ENCODE results near the gene PGBD2.
"Not testable (repeated sequence)": the region's sequence is repeated elsewhere in the genome, so short reads cannot be mapped to it uniquely, and the experiment has no call there.

PGBD2 gene

DNA sequence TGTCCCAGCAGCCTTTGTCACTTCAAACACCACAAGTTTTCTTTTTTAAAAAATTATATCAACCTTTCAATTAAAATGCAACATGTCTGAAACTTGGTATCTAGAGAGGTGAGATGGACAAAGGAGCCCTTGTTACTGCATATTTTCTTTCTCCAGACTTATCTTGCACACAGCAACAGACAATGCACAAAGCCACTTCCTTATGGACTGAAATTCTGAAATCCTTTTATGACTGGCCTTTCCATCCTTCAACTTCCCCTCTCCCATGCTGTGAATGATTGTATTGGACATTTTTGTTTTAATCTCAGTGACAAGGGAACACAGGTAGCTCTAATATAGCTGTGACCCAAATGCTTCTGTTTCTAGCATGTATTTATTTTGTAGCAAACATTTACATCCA, 22.1 kb downstream of the PGBD2 start:
- not testable (repeated sequence) for DNase-seq

DNA sequence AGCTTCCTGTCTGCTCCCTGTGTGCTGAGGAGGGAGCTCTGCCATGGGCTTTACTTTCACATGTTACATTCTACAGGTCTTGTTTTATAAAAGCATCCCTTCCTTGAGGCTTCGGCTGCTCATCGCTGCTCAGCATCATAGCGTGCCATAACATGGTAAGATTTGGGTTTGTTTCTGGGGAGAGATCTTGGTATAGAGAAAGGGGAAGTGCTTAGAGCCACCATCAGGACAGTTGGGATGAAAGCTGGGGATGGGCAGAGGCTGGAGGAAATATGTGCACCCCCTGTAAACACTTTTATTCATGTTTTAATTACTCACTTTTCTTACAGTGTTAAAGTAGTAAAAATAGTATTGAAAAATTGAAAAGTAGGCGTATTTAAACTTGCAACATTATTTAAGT, 24.0 kb downstream of the PGBD2 start:
- DNase-seq = not testable (repeated sequence)

DNA sequence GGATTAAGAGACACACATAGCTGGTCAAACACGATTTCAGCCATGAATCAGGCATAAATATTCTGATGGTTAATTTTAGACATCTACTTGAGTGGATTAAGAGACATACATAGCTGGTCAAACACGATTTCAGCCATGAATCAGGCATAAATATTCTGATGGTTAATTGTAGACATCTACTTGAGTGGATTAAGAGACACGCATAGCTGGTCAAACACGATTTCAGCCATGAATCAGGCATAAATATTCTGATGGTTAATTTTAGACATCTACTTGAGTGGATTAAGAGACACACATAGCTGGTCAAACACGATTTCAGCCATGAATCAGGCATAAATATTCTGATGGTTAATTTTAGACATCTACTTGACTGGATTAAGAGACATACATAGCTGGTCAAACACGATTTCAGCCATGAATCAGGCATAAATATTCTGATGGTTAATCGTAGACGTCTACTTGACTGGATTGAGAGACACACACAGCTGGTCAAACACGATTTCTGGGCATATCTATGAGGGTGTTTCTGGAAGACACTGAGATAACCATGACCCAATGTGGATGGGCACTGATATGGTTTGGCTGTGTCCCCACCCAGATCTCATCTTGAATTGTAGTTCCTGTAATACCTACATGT, 32.3 kb downstream of the PGBD2 start:
- not testable (repeated sequence) for DNase-seq

DNA sequence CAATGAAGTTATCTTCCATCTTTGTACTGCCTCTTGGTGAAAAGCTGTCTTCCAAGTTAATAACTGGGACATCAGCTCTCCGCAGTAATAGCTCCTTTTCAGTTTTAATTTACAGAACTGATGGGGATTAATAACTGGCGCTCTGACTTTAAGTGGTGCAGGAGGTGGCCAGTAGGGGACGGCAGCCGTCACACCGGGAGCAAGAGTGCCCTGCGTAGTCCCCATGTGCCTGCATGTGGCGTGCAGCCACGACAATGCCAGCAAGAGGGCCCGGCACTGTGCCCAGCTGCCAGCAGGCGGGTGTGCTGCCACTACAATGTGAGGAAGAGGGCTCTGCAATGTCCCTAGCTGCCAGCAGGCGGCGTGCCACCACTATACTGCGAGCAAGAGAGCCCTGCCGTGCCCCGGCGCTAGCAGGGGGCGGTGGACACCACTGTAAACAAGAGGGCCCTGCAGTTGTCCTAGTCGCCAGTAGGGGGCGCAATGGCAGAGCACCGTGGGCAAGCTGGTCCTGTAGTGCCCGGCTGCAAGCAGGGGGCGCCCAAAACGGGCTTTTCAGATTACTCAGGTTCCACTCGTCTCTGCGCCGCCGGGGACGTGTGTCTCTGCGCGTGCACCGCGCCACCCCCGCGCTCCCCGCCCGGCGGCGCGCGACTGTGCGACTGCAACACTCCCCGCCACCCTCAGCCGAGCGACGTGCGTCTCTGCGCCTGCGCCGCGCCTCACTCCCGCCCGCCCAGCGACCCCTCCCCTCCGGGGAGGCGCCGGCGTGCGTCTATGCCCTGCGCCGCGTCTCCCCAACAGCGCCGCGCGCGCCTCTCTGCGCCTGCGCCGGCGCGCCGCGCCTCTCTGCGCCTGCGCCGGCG, 38.3 kb downstream of the PGBD2 start:
- DNase-seq = not testable (repeated sequence)

DNA sequence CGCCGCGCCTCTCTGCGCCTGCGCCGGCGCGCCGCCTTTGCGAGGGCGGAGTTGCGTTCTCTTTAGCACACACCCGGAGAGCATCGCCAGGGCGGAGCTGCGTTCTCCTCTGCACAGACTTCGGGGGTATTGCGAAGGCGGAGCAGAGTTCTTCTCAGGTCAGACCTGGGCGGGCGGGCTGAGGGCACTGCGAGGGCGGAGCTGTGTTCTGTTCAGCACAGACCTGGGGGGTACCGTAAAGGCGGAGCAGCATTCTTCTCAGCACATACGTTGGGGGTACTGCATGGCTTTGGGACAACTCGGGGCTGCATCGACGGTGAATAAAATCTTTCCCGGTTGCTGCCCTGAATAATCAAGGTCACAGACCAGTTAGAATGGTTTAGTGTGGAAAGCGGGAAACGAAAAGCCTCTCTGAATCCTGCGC, 39.0 kb downstream of the PGBD2 start:
- DNase-seq = not testable (repeated sequence)

DNA sequence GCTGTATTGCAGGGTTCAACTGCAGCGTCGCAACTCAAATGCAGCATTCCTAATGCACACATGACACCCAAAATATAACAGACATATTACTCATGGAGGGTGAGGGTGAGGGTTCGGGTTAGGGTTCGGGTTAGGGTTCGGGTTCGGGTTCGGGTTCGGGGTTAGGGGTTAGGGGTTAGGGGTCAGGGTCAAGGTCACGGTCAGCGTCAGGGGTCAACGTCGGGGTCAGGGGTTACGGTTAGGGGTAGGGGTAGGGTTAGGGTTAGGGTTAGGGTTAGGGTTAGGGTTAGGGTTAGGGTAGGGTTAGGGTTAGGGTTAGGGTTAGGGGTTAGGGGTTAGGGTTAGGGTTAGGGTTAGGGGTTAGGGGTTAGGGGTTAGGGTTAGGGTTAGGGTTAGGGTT, 39.4 kb downstream of the PGBD2 start:
- not testable (repeated sequence) for DNase-seq

DNA sequence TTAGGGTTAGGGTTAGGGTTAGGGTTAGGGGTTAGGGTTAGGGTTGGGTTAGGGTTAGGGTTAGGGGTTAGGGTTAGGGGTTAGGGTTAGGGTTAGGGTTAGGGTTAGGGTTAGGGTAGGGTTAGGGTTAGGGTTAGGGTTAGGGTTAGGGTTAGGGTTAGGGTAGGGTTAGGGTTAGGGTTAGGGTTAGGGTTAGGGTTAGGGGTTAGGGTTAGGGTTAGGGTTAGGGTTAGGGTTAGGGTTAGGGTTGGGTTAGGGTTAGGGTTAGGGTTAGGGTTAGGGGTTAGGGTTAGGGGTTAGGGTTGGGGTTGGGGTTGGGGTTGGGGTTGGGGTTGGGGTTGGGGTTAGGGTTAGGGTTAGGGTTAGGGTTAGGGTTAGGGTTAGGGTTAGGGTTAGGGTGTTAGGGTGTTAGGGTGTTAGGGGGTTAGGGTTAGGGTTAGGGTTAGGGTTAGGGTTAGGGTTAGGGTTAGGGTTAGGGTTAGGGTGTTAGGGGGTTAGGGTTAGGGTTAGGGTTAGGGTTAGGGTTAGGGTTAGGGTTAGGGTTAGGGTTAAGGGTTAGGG, 39.9 kb downstream of the PGBD2 start:
- not testable (repeated sequence) for DNase-seq

Data from NCI-H2081 (cell line).